MV-4-11 (cell line): ENCODE data around the gene APLF.

ENCODE experiments used
- DNase-seq: peaks from one replicate; lab custom pipeline; 2025; lab: John Stamatoyannopoulos, UW

Gene APLF

DNA sequence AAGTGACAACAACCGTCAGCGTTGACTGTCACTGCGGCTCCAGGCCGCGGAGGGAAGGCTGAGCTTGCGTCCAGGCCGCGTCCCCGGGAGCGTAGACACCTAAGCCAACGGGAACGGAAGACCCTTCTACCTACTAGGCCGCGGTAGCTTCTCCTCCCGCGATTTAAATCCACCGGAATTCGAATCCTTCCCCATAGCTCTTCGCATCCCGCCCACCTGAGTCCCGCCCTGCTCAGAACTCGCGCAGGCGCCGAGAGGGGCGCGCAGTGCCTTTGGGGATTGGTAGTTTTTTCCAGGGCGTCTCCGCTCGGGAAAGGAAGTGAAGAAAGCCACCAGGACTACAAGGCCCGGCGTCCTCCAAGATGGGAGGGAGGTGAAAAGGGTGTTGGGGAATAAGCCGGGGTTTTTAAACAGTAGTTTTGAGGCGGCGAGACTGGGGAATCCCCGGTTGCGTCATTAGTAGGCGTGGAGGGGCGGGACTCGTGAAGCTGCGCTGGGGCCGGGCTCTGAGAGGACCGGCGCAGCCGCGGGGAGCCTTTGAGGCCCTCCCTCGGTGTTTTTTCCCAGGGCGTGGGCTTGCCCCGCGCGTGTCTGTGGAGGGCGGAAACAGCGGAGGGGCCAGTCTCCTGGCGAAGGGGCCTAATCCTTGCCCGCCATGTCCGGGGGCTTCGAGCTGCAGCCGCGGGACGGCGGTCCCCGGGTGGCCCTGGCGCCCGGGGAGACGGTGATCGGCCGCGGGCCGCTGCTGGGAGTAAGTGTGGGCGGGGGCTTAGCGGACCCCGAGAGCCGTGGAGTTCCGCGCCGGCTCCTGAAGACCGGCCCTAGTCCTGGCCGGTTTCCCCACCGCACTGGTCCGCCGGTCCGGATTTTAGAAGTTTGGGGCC is at the start of gene APLF, which contains the start of gene FBXO48:
Gene APLF (plus strand): TSS at position 509 of the 884 bp plus-strand sequence. CDS start 147 bp downstream, at position 656.
Gene FBXO48 (minus strand): TSS at position 218 of the 884 bp plus-strand sequence. CDS start 2,149 bp downstream, outside the sequence.
- DNase-seq = peak; percentile 99

DNA sequence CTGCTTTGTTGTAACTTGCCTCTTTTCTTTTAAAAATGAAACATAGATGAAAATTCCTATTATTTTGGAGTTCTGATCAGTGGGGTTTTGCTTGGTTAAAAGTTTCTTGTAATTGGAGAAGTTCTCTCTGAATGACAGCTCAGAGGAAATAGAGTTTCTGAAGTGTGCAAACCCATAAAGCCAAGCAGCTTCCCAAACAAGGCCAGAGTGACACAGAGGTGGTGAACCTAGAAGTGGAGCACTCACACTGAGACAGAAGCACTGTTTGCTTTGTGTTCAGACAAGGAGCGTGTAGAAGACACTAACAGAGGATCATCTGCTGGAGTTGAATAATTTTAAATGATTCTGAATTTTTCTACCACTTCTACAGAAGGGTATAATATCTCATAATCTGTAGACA is 49.5 kb upstream of the APLF start:
- DNase-seq = peak; percentile 54

DNA sequence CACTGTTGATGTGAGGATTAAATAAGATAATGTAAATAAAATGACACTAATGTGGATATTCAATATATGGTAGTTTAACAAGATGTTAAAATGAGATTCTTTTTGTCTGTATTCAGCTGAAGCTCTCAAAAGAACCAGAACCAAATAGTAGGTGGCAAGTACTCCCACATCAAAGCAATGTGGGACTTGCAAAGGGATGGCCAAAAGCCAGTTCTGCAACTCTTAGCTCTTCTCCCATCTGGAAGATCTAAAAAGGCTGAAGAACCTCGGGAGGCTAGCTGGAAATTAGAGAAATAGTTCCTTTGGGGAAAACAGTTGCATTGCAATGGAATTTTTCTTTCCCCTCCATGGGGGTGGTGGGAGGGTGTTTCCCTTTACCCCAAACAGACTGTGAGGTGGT is 49.0 kb upstream of the APLF start:
- no peak for DNase-seq

GRCh38 chr2:68418855-68419254 is 48.5 kb upstream of the APLF start:
- DNase-seq = no peak

- DNase-seq = peak; percentile 95
These were observed 47.0 kb upstream of the APLF start for GRCh38 chr2:68420254-68420910.

GRCh38 chr2:68423966-68424650 is 43.3 kb upstream of the APLF start:
- peak; percentile 98 for DNase-seq

- DNase-seq = peak; percentile 28
These were observed 41.9 kb upstream of the APLF start for GRCh38 chr2:68425503-68425902.

- DNase-seq = no peak
These were observed 40.9 kb upstream of the APLF start for GRCh38 chr2:68426446-68426845.

- DNase-seq = peak; percentile 92
These were observed 40.4 kb upstream of the APLF start for GRCh38 chr2:68426848-68427579.

- no peak for DNase-seq
These were observed 39.3 kb upstream of the APLF start for GRCh38 chr2:68428126-68428525.

DNA sequence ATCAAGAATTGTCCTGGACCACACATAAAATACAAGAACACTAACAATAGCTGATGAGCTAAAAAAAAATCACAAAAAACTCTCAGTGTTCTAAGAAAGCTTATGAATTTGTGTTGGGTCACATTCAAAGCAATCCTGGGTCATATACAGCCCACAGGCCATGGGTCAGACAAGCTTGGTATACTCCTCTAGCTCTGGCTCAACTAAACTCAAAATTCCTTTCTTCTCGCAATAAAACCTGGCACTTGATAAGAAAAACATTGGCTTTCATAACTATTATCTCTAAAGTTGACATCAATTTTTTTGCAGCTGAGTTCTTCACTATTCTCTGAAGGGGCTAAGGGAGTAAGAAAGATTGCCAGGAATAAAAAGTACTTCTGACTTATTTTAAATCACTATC is 38.6 kb upstream of the APLF start:
- no peak for DNase-seq

- no peak for DNase-seq
These were observed 38.0 kb upstream of the APLF start for GRCh38 chr2:68429311-68429826.

GRCh38 chr2:68431316-68431972 is 35.9 kb upstream of the APLF start:
- no peak for DNase-seq

DNA sequence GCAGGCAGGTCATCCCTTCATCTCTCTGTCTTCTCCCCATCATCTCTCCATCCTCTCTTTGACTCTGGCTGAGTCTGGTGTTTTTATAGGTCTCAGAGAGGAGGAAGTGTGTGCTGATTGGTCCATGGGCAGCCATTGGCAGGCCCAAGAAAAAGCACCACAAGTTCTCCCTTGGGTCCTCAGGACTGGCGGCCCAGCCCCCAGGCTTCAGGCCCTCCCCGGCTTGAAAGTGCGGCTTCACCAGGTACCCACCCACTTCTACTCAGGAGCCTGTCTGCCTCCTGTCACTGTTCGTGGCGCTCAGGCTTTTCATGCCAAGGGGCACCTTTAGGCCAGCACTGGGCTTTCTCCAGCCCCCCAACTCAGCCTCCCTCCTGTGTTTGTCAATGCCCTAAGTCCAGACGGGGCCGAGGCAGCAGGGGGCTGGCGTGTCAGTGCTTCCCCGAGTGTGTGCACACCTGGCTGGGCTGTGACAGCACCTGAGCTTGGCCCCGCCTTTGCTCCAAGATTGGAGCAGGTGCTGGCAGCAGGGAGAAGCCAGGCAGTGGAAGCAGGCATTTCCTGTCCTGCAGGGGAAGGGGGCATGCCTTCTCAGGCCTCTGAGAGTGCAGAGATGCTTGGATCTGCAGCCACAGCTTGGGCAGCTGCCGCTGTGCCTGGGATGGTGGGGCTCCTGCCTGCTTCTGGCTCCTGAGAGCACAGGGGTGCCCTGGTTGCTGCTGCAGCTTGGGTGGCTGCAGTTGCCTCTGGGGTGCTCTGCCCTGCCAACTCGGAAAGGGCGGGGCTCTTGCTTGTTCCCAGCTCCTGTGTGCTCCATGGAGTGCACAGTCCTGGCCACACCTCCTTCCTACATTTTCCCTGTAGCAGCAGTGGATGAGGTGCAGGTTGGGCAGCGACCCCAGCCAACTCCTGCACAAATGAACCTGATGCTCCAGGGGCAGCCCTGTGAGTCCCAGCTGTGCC is 34.4 kb upstream of the APLF start:
- DNase-seq = no peak

DNA sequence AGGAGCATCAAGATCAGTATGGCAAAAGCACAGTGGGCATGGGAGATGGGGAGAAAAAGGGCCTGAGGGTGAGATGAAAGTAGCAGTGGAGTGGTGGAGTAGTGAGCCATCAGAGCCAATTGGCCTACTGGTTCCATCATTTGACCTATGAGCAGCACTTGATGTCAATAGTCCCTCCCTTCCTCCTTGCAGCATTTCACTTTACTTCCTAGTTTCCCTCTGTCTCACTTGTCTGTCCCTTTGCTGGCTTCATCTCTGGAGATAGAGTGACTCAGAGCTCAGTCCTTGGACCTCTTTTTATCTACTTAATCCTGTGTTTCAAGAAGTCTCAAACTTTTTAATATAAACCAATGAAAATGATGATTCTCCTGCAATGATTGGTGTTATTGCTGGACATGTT is 32.4 kb upstream of the APLF start:
- peak; percentile 85 for DNase-seq

GRCh38 chr2:68435615-68436014 is 31.8 kb upstream of the APLF start:
- DNase-seq = no peak

DNA sequence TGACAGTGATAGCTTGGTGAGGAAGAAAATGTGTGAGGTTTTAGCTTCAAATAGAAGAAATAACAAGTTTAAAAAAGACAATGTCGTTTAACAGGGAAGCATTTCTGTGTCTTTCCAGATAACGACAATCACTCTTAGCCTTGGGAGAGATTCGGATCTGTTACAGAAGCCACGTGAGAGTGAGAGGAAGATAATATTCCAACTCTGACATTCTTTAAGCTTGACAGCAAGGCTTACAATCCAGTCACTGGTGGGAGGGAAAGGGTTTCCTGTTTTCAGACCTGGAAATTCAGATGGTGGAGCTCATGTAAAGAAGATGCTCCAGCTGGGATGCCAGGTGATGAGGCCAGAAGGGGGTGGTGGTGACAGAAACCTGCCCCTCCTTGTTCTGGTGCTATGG is 31.1 kb upstream of the APLF start:
- no peak for DNase-seq

GRCh38 chr2:68438455-68439303 is 28.7 kb upstream of the APLF start:
- peak; percentile 89 for DNase-seq
